IPS-18a (cell line): ENCODE data around the gene MTAP.
A peak's percentile ranks its signal among the peaks of the same experiment; 100 is the strongest.

Experiments used
- H3K27ac ChIP-seq: one replicate; pipeline ENCODE4 v1.5.1; 2013; ENCODE audit warnings: low read length
- H3K27me3 ChIP-seq: one replicate; pipeline ENCODE4 v1.6.1; 2013; ENCODE audit warnings: mild to moderate bottlenecking, low read length; ENCODE audit not compliant: control insufficient read depth, insufficient read depth
- H3K36me3 ChIP-seq: one replicate; pipeline ENCODE4 v1.6.1; 2013; ENCODE audit warnings: low read depth, low read length; ENCODE audit not compliant: control insufficient read depth
- H3K4me1 ChIP-seq: one replicate; pipeline ENCODE4 v1.6.1; 2013; ENCODE audit warnings: low read depth, low read length; ENCODE audit not compliant: control insufficient read depth
- H3K4me3 ChIP-seq: one replicate; pipeline ENCODE4 v1.5.1; 2013; ENCODE audit warnings: low read length
- H3K9ac ChIP-seq: one replicate; pipeline ENCODE4 v1.6.1; 2013; ENCODE audit warnings: mild to moderate bottlenecking, low read length, moderate library complexity
- H3K9me3 ChIP-seq: one replicate; pipeline ENCODE4 v1.6.1; 2013; ENCODE audit warnings: low read depth, low read length; ENCODE audit not compliant: control insufficient read depth

Gene MTAP

GRCh38 chr9:21964925-21965385, 162.5 kb downstream of the MTAP start:
- Histone ChIP-seq H3K4me3 (peak overlapping the region; percentile 54), H3K9me3 (no peaks in the 10 kb centered on the region), H3K27ac (no peak overlapping the region), H3K4me1 (peaks cover 18% of the 10 kb centered on the region), H3K36me3 (no peaks in the 10 kb centered on the region), H3K27me3 (peaks cover 85% of the 10 kb centered on the region), H3K9ac (no peak overlapping the region)

DNA sequence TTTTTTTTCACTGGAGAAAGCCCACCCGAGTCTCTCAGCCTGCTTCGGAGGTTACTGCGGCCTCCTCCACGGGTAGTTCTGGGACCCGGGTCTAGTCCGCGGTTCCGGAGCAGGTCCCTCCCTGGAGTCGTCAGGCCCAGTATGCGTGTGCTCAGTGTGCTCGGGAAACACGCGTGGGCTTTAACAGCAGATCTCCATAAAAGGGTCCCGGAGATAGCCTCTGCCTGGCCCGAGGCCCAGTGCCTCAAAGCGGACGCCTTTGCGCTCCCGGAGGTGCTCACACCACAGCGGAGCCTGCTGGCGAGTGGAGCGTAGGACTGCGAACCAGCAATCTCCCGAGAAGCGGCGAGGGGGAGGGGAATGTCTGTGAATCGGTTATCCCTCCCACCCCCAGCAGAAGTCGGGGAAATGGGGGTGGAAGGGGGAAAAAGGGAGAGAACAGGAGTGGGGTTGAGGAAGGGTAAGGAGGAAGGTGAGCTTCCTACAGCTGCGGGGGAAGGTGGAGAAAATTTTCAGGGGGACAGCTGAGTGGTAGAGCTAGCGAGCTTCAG, 163.0 kb downstream of the MTAP start:
- Histone ChIP-seq H3K4me3 (peak overlapping the region; percentile 54), H3K9ac (no peak overlapping the region), H3K4me1 (peaks cover 23% of the 10 kb centered on the region), H3K36me3 (no peaks in the 10 kb centered on the region), H3K9me3 (no peaks in the 10 kb centered on the region), H3K27ac (no peak overlapping the region), H3K27me3 (peaks cover 90% of the 10 kb centered on the region)

GRCh38 chr9:21966140-21966851, 163.9 kb downstream of the MTAP start:
- no peaks in the 10 kb centered on the region for H3K9me3 ChIP-seq
- peaks cover 95% of the 10 kb centered on the region for H3K27me3 ChIP-seq
- H3K4me1 ChIP-seq, result peaks cover 23% of the 10 kb centered on the region
- H3K27ac ChIP-seq, result no peak overlapping the region
- peak overlapping the region; percentile 54 for H3K4me3 ChIP-seq
- no peaks in the 10 kb centered on the region for H3K36me3 ChIP-seq
- no peak overlapping the region for H3K9ac ChIP-seq

DNA sequence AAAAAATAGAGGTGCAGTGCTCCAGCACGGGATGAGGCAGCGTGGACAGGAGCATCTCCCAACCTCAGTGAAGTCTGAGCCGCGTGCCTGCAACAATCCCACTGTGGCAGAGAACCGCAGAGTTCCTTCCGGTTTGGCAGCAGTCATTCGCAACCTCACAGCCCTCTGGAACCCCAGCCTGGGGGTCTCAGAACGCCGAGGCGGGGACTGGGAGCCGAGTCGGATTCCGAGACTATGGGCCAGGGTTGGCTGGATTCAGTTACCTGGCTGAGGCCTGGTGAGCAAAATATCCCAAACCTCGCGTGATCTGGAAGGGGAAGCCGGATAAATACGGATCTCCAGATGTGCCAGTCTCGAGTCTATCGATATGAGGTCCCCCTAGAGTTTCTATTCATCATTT, 164.7 kb downstream of the MTAP start:
- Histone ChIP-seq H3K27ac (no peak overlapping the region), H3K4me1 (peaks cover 23% of the 10 kb centered on the region), H3K9ac (no peak overlapping the region), H3K4me3 (no peak overlapping the region), H3K27me3 (peaks cover 98% of the 10 kb centered on the region), H3K9me3 (peaks cover 3% of the 10 kb centered on the region), H3K36me3 (no peaks in the 10 kb centered on the region)

- H3K9ac ChIP-seq, result no peak overlapping the region
- H3K36me3 ChIP-seq, result no peaks in the 10 kb centered on the region
- no peak overlapping the region for H3K4me3 ChIP-seq
These were observed 165.3 kb downstream of the MTAP start for GRCh38 chr9:21967702-21968101.

GRCh38 chr9:21968331-21969010, 166.0 kb downstream of the MTAP start:
- H3K9me3 ChIP-seq, result peaks cover 3% of the 10 kb centered on the region
- H3K9ac ChIP-seq, result no peak overlapping the region
- H3K4me1 ChIP-seq, result peaks cover 23% of the 10 kb centered on the region
- peaks cover 100% of the 10 kb centered on the region for H3K27me3 ChIP-seq
- no peak overlapping the region for H3K27ac ChIP-seq
- no peak overlapping the region for H3K4me3 ChIP-seq
- no peaks in the 10 kb centered on the region for H3K36me3 ChIP-seq

More at GRCh38 chr9:21967702-21968101, 165.3 kb downstream of the MTAP start:
- Histone ChIP-seq H3K27ac (no peak overlapping the region), H3K4me1 (peaks cover 23% of the 10 kb centered on the region), H3K27me3 (peaks cover 100% of the 10 kb centered on the region), H3K9me3 (peaks cover 3% of the 10 kb centered on the region)

DNA sequence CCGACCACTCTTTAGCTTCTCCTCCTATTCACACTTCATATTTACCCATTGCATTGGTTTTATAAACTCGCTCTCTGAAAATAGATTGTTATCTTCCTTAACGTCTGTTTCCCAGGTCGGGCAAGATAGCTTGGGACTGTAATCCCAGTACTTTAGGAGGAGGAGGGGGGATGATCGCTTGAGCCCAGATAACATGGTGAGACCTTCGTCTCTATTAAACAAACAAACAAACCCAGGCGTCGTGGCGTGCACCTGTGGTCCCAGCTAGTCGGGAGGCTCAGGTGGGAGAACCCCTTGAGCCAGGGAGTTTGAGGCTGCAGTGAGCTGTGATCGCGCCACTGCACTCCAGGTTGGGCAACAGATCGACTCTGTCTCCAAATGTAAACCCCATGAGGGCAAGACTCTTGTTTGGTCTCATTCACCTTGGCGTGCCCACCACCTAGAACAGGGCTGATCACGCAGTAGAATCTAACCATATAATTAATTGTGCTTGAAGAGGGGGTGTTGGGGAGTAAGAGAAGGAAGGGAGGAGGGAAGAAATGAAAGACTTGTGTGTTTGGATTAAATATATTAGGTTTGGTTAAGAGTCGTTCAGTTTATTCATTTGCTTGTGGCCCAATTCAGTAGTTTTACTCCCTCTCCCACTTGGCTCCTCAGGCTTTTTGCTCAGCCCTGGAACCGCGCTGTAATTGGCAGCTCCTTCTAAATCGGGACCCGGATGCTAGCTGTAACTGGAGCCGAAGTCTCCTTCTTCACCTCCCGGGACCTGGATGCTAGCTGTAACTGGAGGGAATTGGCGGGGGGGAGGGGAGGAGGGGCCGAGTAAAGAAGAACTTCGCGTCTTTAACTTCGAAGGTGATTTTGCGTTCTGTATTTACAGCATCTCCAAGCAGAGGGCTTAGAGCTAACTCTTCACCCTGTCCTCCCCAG, 166.8 kb downstream of the MTAP start:
- no peak overlapping the region for H3K27ac ChIP-seq
- no peak overlapping the region for H3K4me3 ChIP-seq
- H3K36me3 ChIP-seq, result no peaks in the 10 kb centered on the region
- H3K9ac ChIP-seq, result no peak overlapping the region
- H3K27me3 ChIP-seq, result peaks cover 100% of the 10 kb centered on the region
- peaks cover 24% of the 10 kb centered on the region for H3K4me1 ChIP-seq
- peaks cover 3% of the 10 kb centered on the region for H3K9me3 ChIP-seq

- Histone ChIP-seq H3K9ac (no peak overlapping the region), H3K9me3 (peaks cover 3% of the 10 kb centered on the region), H3K4me1 (peaks cover 22% of the 10 kb centered on the region), H3K36me3 (no peaks in the 10 kb centered on the region), H3K4me3 (no peak overlapping the region), H3K27ac (no peak overlapping the region), H3K27me3 (peaks cover 100% of the 10 kb centered on the region)
These were observed 167.7 kb downstream of the MTAP start for GRCh38 chr9:21969951-21970799.

GRCh38 chr9:21970800-21971640, 168.6 kb downstream of the MTAP start:
- Histone ChIP-seq H3K36me3 (no peaks in the 10 kb centered on the region), H3K4me1 (peaks cover 13% of the 10 kb centered on the region), H3K4me3 (no peak overlapping the region), H3K27ac (no peak overlapping the region), H3K9ac (no peak overlapping the region), H3K9me3 (peaks cover 3% of the 10 kb centered on the region), H3K27me3 (peaks cover 100% of the 10 kb centered on the region)

DNA sequence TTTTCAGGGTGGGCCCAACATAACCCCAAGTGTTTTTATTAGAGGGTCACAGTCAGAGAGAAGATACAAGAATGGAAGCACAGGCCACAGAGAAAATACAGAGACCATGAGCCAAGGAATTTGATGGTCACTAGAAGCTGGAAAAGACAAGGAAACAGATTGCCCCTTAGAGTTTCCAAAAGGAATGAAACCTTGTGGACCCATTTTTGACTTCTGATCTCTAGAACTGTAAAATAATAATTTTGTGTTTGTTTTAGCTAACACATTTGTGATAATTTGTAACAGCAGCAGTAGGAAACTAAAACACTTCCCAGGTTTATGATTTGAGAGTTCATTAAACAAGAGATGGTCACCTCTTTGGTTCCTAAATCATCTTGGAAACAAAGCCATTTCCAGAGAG, 169.9 kb downstream of the MTAP start:
- H3K27me3 ChIP-seq, result peaks cover 100% of the 10 kb centered on the region
- H3K36me3 ChIP-seq, result no peaks in the 10 kb centered on the region
- peaks cover 11% of the 10 kb centered on the region for H3K4me1 ChIP-seq
- no peak overlapping the region for H3K4me3 ChIP-seq
- H3K9me3 ChIP-seq, result peaks cover 3% of the 10 kb centered on the region
- H3K9ac ChIP-seq, result no peak overlapping the region
- H3K27ac ChIP-seq, result no peak overlapping the region
